DND-41 (cell line): ENCODE measurements around the gene DCC.

Experiments used
- ATAC-seq: fragments of 200-7000 bp; cut with Tn5 transposase; 3 replicates; pipeline ENCODE4 v1.9.1; 2021; ENCODE audit warnings: low read depth; ENCODE audit not compliant: insufficient read depth
- DNase-seq: peaks from one replicate; pipeline ENCODE4 v3.0.0-alpha.2; 2020
- H2AFZ ChIP-seq: 2 replicates; pipeline ENCODE4 v1.6.0; 2012; ENCODE audit warnings: low read depth, low read length
- H3K27ac ChIP-seq: 2 replicates; pipeline ENCODE4 v1.5.1; 2012; ENCODE audit warnings: low read length, inconsistent platforms
- H3K27me3 ChIP-seq: fragments of 200-600 bp; sonication (generic); 2 replicates; pipeline ENCODE4 v1.6.0; 2012; ENCODE audit warnings: low read length, mild to moderate bottlenecking, inconsistent platforms; ENCODE audit not compliant: insufficient read depth, poor library complexity
- H3K36me3 ChIP-seq: 2 replicates; pipeline ENCODE4 v1.5.1; 2012; ENCODE audit warnings: low read length, inconsistent platforms; ENCODE audit not compliant: insufficient read depth
- H3K4me1 ChIP-seq: 2 replicates; pipeline ENCODE4 v1.5.1; 2012; ENCODE audit warnings: mild to moderate bottlenecking, low read length; ENCODE audit not compliant: insufficient read depth
- H3K4me2 ChIP-seq: 2 replicates; pipeline ENCODE4 v1.6.0; 2012; ENCODE audit warnings: mild to moderate bottlenecking, moderate library complexity, low read length, inconsistent platforms; ENCODE audit not compliant: insufficient read depth
- H3K4me3 ChIP-seq, 2 experiments: fragments of 200-600 bp in 1 of 2; shearing (Covaris generic) in 1 of 2; 2 replicates each; pipeline ENCODE4 v1.5.1; 2012 to 2016; ENCODE audit warnings: inconsistent platforms in 2 of 2, low read length in 2 of 2, mild to moderate bottlenecking in 2 of 2, low read depth in 1 of 2, moderate library complexity in 1 of 2
- H3K79me2 ChIP-seq: 2 replicates; pipeline ENCODE4 v1.6.0; 2012; ENCODE audit warnings: low read length, inconsistent platforms; ENCODE audit not compliant: insufficient read depth
- H3K9ac ChIP-seq: 2 replicates; pipeline ENCODE4 v1.6.0; 2012; ENCODE audit warnings: low read depth, mild to moderate bottlenecking, inconsistent platforms, low read length, moderate library complexity
- H3K9me3 ChIP-seq: 2 replicates; pipeline ENCODE4 v1.5.1; 2012; ENCODE audit warnings: low read length, moderate library complexity, mild to moderate bottlenecking, inconsistent platforms; ENCODE audit not compliant: insufficient read depth, severe bottlenecking
- H4K20me1 ChIP-seq: 2 replicates; pipeline ENCODE4 v1.6.0; 2012; ENCODE audit warnings: low read length; ENCODE audit not compliant: insufficient read depth
- EZH2 ChIP-seq: IDR thresholded peaks from 3 replicates; pipeline ENCODE4 v1.6.1; 2012; ENCODE audit warnings: borderline replicate concordance, low read depth, mild to moderate bottlenecking, moderate library complexity, low read length, inconsistent platforms; ENCODE audit not compliant: severe bottlenecking
- TF ChIP-seq, protein P1 (sequence below): IDR thresholded peaks from 2 replicates; pipeline ENCODE4 v1.5.1; 2012; ENCODE audit warnings: borderline replicate concordance, low read length, moderate library complexity, mild to moderate bottlenecking; ENCODE audit not compliant: poor library complexity, severe bottlenecking; ENCODE audit errors: extremely low read depth

The DCC gene

DNA sequence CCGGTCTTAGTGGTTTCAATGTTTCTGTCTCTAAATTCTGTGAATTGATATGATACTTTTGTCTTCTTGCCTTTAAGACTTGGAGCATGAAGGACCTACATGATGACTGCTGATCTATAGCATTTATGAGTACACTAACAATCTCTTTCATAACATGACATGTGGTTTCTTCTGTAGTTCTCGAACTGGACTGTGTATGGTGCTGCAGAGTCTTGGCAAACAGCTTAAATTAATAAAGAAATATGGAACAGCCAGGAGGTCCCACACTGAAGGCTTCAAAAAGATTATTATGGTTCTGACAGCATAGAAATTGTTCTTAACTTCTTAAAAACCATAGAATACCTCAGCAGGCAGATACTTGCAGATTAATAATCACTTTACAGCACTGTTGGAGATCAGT lies 145.0 kb downstream of the DCC start:
- Histone ChIP-seq H3K4me1 (no peaks in the 10 kb centered on the region), H3K79me2 (no peaks in the 10 kb centered on the region), H3K27ac (no peak overlapping the region), H3K4me2 (no peak overlapping the region), H3K9ac (no peak overlapping the region), H2AFZ (no peak overlapping the region), H3K9me3 (no peaks in the 10 kb centered on the region), H3K36me3 (no peaks in the 10 kb centered on the region), H4K20me1 (no peaks in the 10 kb centered on the region), H3K27me3 (no peaks in the 10 kb centered on the region), H3K4me3 (no peak overlapping the region)
- TF ChIP-seq, protein P1, sequence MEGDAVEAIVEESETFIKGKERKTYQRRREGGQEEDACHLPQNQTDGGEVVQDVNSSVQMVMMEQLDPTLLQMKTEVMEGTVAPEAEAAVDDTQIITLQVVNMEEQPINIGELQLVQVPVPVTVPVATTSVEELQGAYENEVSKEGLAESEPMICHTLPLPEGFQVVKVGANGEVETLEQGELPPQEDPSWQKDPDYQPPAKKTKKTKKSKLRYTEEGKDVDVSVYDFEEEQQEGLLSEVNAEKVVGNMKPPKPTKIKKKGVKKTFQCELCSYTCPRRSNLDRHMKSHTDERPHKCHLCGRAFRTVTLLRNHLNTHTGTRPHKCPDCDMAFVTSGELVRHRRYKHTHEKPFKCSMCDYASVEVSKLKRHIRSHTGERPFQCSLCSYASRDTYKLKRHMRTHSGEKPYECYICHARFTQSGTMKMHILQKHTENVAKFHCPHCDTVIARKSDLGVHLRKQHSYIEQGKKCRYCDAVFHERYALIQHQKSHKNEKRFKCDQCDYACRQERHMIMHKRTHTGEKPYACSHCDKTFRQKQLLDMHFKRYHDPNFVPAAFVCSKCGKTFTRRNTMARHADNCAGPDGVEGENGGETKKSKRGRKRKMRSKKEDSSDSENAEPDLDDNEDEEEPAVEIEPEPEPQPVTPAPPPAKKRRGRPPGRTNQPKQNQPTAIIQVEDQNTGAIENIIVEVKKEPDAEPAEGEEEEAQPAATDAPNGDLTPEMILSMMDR: no peak
- TF ChIP-seq EZH2: no peak
- ATAC-seq (no peak), DNase-seq (no peak)

DNA sequence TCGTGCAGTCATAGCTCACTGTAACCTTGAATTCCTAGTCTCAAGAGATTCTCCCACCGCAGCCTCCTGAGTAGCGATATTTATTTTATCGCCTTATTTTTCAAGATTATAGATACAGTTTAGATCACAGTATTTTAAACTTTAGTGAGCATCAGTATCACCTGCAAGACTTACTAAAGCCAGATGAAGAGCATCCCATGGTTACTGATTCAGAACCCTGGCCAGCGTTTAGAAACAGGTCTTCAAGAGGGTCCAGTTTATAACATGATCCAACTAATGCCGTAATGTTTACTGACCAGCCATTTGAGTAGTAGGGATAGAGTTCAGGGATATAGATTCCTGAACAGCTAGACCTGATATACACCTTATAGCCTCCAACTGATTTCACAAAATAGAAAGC lies 146.1 kb downstream of the DCC start:
- no peak for ATAC-seq
- TF ChIP-seq, protein P1: no peak
- TF ChIP-seq EZH2: no peak
- no peaks in the 10 kb centered on the region for H3K9me3 ChIP-seq

DNA sequence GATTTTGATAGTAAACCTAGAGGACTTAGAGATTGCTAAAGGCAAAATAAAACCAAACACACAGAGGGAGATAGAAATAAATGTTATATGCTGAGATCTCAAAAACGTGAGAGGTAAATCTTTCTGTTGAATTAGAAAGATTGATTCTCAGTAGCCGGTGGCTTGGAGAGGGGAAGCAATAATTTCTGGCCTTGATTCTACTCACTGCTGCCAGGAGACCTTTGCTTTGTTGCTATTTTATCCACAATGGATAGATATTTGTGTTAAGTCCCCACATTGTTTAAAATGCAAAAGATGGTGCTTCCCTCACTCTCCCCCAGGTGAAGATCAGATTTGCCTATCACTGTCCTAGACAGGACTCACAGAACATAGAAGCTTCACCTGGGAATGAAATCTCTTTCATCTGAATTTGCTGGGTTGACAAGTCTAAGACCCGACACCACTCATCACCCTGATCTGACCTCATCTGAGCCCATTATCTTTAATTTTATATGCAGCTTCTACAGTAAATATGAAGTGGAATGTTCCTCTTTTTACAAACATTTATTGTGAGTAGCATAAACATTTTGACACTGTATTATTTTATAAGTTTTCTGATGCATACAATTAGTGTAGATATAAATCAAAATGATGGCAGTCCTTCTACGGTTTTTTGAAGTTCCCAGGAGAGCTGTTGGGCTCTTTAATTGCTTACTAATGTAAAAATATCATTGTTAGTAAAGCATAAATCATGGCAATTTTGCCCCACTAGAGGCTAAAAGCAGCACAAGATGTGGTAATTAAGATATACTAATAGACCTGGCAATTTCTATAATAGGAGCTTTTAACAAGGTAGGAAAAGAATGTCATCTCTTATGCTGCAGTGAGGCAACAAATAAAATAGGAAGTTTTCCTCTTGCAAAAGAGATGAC lies 149.7 kb downstream of the DCC start:
- H4K20me1 ChIP-seq: no peaks in the 10 kb centered on the region
- no peak for TF ChIP-seq EZH2
- TF ChIP-seq, protein P1: no peak
- no peak overlapping the region for H3K4me2 ChIP-seq
- no peaks in the 10 kb centered on the region for H3K79me2 ChIP-seq
- H3K27me3 ChIP-seq: no peaks in the 10 kb centered on the region
- H3K9me3 ChIP-seq: peaks cover 8% of the 10 kb centered on the region
- no peak overlapping the region for H2AFZ ChIP-seq
- no peak overlapping the region for H3K9ac ChIP-seq
- H3K4me3 ChIP-seq: no peak overlapping the region
- no peaks in the 10 kb centered on the region for H3K4me1 ChIP-seq
- no peak overlapping the region for H3K27ac ChIP-seq
- no peak for ATAC-seq
- no peak for DNase-seq
- H3K36me3 ChIP-seq: no peaks in the 10 kb centered on the region

More for the DNA sequence above, 146.1 kb downstream of the DCC start:
- H3K4me2 ChIP-seq: no peak overlapping the region
- H4K20me1 ChIP-seq: no peaks in the 10 kb centered on the region
- no peaks in the 10 kb centered on the region for H3K27me3 ChIP-seq
- no peak for DNase-seq
- H3K36me3 ChIP-seq: no peaks in the 10 kb centered on the region
- no peaks in the 10 kb centered on the region for H3K79me2 ChIP-seq
- H3K27ac ChIP-seq: no peak overlapping the region
- no peak overlapping the region for H2AFZ ChIP-seq
- H3K4me1 ChIP-seq: no peaks in the 10 kb centered on the region
- no peak overlapping the region for H3K9ac ChIP-seq
- no peak overlapping the region for H3K4me3 ChIP-seq
